ENCODE data around the gene DNMBP.
"Not testable (repeated sequence)": the region's sequence is repeated elsewhere in the genome, so short reads cannot be mapped to it uniquely, and the experiment has no call there.

Gene DNMBP

DNA sequence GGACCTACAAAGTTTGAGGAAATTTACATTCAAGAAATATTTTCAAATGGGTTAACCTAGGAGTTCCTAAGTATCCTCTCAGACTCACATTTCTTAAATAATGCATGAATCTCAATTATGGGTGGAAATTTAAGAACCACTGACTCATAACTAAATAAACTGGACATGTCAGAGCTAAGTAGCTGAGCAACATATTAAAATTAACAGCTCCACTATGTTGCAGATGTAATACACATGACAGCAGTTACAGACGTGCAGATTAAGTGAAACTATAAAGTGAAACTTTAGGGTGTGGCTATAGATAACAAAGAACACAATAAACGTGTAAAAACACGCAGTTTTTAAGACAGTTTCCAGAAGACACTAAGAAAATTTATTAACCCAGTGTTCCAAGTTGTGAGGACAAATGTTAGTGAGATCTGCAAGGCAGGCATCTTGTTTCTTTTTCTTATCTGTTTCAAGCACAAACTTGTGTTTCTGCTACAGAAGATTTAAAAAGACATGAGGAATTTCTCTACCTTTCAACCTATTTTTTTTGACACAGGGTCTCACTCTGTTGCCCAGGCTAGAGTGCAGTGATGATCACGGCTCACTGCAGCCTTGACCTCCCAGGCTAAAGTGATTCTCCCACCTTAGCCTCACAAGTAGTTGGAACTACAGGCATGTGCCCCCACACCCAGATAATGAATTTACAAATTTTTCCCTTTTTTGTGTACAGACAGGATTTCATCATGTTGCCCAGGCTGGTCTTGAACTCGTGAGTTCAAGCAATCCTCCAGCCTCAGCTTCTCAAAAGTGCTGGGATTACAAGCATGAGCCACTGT, 25.3 kb downstream of the DNMBP start:
- DNase-seq = no peak

DNA sequence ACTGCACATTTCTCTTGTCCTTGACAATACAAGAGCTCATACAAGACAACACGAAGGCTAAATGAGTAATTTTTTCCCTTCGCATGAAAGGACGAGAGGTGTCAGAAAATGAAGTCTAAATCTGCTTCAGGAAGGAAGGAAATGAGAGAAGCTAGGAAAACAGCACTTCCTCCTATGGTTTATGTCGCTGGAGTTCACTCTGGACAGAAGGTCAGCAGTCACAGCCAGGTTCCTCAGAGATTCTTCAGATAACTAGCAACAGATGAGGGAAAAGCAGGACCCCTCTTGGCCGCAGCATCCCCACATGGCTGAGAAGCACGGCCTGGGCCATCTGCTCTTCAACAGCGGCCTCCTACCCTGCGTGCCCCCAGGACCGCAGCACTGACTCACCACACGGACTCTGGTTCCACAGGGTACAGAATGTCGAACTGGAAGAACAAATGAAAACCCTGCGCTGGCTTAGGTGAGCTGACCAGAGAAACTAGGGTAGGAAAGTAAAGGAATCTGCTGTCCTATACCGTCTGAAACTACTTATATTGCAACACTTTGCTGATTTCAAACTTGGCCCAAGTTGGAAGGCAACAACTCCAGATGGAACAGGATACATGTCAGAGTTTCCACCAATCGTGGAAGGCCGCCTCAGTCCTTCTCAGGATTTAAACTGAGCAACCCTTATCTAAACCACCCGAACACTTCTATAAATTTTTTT, 26.3 kb downstream of the DNMBP start:
- DNase-seq = peak; percentile 20

DNA sequence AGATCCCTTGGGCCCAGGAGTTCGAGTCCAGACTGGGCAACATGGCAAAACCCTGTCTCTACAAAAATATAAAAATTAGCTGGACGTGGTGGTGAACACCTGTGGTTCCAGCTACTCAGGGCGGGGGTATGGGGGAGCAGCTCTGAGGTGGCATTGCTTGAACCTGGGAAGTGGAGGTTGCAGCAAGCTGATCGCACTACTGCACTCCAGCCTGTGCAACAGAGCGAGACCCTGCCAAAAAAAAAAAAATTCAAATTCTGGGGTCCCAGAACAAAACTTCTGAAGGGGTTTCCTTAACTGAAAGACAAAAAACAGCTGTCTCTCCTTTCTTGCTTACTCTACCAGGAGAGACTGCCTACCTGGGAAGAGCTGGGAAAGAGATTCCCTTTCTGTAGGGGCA, 27.0 kb downstream of the DNMBP start:
- DNase-seq = no peak

DNA sequence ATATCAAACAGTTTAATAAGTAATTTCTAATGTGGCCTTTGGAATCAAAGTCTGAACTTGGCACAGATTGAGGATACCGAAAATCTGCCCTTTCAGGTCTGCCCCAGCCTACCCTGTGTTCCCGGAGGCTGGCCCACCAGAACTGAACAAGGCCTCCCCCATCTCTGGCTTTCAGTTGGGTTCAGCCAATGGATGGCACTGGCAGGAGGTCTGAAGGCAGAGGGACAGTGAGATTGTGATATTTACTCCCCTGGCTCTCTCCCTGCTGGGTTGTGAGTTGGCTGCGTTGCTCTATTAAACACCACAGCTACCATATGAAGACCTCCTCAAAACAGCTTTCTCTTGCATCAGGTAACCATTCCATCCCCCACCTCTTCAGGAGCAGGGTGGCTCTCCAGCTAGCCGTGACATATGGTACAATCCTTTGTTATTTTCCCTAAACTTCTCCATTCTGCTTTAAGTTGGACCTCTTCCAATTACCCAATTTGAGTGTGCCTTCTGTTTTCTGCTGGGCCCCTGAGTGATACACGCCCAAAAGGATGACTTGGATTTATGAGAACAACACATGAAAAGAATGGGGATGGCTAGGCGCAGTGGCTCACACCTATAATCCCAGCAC, 28.1 kb downstream of the DNMBP start:
- DNase-seq = no peak

DNA sequence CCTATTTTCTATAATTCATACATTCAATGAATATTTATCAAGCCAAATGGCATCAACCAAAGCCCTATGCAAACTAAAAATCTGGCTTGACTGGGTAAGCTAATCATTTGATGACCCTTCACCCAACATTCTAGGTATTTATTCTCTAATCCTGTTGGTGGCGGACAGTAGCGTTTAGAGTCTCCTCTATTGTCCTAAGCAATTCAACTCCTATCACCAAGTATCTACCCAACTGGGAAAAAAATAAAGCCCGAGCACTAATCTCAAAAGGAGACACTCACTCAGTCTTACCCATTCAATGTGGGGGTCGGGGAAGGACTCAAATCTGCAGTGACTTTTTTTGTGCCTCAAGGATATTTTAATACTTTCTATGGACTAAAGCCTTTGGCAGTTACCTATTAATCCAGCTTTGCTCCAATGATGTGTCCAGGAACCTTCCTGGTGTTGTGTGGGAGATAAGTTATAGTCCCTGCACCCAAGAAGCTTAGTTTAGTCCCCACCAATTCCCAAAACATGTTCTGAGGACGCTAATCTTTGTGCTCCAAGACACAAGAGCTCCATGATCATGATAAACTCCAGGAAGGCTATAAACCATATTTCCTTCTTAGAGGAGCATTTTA, 30.6 kb downstream of the DNMBP start:
- no peak for DNase-seq

DNA sequence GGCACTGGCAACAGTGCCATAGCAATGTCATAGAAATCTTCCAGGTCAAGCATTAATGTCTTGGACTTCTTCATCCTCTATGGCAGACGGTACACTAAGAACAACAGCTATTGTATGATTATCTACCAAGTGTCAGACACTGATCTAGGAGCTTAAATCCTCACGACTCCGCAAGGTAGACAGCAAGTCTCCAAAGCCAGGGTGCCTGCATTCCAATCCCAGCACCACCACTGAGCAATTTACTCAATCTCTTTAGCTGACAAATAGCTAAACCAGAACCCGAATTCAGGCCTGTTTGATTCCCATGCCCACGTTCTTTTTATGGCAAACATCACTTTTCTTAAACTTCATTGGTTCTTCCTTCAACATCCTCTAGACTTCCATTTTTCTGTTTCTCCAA, 31.8 kb downstream of the DNMBP start:
- no peak for DNase-seq

DNA sequence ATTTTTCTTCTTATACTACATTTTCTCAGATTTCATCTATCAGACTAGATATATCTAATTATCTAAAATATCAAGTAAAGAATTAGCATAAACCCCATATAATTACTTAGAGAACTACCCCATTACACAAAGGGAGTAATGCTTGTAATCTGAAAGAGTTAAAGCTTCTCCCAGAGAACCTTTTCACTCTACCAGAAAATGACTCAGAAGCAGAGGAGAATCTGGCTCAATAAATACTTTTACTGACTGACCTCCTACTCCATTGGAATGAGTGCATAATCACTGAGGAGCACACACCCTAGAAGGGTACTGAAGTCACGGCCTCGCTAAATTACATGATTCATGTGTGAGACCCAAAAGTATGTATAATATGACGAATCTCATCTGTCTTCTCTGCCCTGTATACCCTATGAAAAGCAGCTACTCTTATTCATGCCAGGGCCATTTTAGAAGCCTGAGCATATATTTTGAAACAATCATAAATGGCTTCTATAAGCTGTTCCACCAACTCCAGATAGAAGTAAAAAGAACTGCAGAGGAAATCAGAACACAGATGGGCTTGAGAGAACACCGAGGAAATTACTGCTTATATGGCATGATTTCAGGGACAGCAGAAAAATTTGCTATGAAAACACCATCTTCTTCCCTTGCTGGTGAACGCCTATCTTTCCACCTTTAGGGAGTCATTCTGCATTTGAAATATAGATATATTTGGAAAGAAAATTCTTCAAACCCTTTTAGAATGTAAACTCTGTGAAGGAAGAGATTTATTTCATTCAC, 32.7 kb downstream of the DNMBP start:
- no peak for DNase-seq

DNA sequence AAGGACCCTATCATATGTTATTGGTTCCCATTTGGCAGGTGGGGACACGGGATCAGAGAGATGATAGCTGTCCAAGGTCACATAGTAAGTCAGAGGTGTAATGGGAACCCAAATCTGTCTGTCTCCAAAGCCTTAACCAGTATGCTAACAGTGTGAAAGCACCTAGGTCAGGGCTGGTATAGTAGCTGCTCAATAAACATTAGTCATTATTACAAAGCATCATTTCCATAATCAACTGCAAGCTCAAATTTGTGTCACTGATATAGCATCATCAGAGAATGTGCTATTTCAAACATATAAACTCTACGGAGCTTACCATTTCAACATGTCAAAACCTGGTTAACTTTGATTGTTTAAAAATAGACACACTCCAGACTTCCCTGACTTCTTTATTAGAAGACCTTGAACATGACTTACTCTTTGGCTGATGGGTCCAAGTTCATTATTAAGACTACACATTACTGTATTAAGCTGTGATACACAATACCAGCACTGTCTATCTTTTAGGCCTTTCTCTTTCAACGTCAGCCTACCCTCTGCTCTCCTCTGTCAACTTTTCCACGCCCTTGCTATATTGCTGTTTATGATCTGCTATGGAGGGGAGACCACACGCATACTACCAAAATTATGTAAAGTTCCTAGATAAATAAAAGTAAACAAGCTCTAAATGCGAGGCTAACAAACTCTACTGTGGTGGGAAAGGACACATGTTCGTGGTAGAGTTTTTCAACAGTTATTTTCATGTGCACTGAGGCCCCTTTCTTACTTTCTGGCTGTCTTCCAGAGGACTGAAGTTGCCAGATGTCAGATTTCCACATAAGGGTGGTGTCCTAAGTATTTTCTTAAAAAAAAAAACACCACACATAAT, 33.6 kb downstream of the DNMBP start:
- DNase-seq = peak; percentile 55

DNA sequence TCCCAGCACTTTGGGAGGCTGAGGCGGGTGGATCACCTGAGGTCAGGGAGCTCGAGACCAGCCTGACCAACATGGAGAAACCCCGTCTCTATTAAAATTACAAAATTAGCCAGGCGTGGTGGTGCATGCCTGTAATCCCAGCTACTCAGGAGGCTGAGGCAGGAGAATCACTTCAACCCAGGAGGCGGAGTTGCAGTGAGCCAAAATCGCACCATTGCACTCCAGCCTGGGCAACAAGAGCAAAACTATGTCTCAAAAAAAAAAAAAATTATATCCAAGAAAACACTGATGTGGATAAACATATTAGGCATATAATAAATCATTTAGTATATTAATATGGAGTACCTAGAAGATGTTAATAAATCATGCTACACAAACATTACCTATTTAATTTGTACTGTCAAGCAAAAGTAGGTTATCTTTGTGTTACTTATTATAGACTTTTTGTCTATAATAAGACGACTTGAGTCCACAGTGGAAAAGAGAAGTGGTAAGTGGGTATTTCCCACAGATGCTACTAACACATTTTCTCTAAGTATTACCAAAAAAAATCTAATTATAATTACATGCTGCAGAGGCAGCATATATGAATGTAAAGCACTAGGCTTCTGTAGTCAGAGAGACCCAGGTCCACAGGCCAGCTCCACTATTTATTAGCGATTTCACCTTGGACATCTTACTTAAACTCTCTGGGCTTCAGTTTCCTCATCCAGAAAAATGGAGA, 34.5 kb downstream of the DNMBP start:
- no peak for DNase-seq

DNA sequence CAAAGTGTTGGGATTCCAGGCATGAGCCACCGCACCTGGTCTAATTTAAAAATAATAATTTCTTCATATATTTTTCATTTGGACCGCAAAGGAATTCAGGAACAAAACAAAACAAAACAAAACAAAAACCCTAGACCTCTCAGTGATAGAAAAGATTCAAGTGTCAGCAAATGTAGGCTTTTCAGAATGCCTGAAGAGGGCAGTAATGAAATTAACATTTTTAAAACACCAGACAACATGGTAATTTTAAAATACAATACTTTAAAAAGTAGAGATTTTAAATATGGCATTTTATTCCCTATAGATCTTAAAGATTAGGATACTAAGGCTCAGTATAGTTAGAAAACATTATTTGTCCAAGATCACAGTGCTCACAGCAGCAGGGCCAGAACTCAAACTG, 36.6 kb downstream of the DNMBP start:
- DNase-seq = no peak

DNA sequence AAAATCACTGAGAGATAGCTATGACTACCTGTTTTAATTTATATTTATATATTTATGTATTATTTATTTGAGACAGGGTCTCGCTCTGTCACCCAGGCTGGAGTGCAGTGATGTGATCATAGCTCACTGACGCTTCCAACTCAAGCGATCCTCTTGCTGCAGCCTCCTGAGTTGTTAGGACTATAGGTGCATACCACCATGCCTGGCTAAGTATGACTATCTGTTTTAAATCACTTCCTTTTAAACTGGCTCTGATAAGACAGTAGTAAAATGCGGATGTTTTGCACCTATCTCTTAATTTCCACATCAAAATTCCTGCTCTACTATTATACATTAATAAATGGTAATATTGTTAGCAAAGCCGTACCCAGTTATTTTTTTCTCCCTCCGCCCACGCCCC, 41.8 kb downstream of the DNMBP start:
- no peak for DNase-seq

DNA sequence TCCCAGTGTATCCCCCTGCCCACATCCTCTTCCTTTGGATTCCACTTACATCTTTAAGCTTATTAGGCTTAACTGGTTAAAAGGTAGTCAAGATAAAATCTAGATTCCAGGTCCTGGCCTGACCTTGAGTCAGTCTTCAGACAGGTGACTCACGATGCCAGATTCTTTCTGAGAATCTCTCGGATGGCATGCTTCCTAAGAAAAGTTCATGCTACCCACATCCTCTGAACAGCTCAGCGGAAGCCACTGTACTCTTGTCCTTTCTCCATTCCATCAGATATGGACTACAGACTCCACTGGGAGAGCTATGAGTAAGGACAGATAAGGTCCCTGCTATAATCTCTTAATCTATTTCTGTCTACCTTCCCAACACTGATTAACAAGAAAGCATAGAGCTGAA, 43.4 kb downstream of the DNMBP start:
- DNase-seq = no peak

DNA sequence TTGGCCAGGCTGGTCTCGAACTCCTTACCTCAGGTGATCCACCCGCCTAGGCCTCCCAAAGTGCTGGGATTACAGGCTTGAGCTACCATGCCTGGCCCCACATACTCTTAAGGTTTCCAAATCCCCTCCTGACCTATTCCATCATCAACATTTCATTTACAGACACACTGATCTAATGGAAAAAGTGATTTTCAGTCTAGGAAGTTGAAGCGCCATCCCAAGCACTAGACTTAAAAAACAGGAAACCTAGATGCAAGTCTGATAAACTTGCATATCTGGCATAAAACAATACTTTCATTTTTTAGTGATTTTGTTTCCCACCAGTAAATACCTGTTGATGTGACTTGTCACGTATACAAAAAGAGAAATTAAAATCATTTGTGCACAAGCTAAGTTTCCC, 44.0 kb downstream of the DNMBP start:
- no peak for DNase-seq

DNA sequence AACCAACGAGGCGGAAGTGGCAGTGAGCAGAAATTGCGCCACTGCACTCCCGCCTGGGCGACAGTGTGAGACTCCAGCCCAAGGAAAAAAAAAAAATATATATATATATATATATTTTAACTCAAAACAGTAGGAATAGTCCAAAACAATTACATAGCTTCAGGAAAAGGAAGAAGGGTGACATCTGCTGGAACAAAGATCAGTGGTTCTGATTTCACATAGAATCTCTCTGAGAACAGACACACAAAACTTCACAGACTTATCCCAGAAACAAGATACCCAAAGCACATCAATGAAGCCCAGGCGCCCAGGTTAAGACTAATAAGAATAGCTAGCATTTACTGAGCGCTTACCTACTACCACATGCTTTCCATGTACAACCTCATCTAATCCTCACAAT, 45.0 kb downstream of the DNMBP start:
- no peak for DNase-seq

DNA sequence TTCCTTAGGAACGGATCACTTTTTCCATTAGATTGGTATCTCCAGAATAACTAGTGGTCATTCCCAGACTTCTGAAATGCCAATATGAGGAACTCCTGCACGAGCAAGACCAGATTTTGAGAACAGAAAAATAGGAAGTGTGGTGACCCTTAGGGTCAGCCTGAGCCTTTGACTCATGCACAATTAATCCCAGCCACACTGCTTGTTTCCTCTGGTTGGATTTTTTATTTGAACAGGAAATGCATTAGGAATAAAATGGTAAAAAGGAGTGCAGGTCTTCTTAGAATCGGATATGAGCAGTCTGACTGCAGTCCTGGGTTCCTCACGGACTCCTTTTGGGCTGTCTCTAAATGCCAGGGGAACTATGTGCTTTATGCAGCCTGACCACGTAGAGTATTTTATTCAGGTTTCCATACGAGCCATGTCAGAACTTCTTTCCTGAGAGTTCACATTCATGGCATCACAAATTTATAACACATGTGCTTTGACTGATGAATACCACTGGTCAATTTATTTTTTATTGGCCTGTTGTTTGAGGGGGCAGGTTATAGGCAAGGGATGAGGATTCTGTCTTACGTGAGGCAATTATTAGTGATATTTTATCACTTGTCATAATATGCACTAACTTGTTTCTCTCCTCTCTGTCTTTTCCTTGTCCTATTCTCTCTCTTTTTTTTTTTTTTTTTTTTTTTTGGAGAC, 46.1 kb downstream of the DNMBP start:
- not testable (repeated sequence) for DNase-seq

DNA sequence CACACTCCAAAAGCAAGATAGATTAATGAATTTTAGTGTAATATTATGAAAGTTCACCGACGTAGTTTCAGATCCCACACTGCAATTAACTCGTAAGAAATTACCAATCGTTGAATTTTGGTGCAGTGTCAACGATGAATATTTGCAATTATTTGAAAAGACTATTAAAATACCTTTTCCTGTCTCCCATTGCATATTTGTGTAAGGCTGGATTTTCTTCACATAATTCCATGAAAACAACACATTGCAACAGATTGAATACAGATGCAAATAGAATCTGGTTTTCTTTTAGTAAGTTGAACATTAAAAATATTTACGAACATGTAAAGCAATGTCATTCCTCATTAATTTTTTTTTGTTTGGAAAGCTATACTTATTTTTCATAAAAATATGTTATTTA, 50.9 kb downstream of the DNMBP start:
- no peak for DNase-seq

DNA sequence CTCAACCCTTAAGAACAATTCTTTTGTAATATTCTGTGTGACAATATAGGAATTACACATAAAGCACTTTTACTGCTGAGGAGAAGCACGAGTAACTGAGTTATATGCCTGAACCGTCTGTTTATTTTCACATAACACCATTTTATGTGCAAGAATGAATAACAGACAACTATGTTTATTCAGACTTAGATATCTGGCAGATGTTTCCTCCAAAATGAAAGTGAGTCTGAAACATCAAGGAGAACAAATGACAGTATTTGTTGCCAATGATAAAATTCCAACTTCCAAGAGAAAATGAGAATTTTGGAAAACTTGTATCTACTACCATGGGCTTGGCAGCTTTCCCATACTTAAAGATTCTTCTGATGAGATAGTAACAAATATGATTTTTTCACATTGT, 51.4 kb downstream of the DNMBP start:
- DNase-seq = no peak

DNA sequence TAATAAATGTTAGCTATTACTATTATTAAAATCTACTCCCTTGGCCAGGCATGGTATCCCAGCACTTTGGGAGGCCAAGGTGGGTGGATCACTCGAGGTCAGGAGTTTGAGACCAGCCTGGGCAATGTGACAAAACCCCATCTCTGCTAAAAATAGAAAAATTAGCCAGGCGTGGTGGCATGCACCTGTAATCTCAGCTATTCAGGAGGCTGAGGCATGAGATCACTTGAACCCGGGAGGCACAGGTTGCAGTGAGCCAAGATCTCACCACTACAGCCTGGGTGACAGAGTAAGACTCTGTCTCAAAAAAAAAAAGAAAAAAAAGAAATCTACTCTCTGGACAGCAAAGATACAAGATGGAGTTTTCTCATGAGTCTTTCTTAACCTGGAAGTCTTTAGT, 56.2 kb downstream of the DNMBP start:
- not testable (repeated sequence) for DNase-seq

DNA sequence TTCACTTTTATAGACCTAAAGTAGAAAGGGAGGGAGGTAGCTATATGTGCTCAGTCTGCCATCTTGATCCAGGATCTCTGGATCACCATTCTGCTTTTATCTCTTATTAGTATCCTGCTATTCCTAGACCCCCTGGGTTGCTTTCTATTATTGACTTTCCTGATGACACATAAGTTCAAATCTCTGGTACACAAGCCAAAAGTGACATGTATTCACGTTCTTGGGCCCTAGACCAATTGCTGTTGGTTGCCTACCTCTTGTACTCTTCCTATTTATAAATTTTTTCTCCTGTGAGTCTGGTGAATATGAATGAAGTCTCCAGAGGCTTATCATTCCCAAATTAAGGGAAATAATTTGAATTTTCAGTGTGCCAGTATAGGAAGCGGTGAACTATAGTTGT, 56.9 kb downstream of the DNMBP start:
- DNase-seq = no peak

DNA sequence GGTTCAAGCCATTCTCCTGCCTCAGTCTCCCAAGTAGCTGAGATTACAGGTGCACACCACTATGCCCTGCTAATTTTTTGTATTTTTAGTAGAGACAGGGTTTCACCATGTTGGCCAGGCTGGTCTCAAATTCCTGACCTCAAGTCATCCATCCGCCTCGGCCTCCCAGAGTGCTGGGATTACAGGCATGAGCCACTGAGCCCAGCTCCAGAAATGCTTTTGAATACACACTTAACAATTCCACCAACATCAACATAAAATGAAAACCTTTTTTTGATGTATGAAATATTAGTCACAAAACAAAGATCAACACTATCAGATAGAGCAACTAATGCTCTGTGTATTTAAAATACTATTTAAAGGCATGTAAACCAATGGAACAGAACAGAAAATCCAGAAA, 63.7 kb downstream of the DNMBP start:
- DNase-seq = not testable (repeated sequence)

DNA sequence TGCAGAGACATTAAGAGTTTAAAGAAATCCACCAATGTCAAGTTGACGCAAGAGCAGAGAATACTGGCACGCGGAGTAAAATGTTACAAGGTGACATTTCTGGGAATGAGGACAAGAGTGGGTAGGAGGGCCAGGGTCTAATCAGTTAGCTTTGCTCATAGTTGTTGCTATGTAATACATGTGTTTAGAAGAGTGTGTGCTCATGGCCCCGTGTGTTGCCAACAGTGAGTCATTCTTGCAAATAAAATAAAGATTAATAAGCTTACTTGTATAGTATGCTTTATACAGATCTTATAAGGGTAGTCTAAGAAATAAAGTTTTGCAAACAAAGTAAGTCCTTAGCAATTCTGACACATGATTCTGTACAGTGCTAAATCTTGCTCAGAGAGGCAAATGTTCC, 64.5 kb downstream of the DNMBP start:
- no peak for DNase-seq
